Osteoblast (primary cell): Measurements from ENCODE around the gene FBXW11. TPM values are rescaled to one million over a fixed set of nuclear protein-coding genes. Genes with fewer than 3 reads are reported as not detected.

Experiments used
- DNase-seq: peaks from one replicate; pipeline ENCODE4 v3.0.0; 2011; ENCODE audit warnings: low spot score, mixed read lengths; ENCODE audit not compliant: insufficient read length; ENCODE audit errors: missing footprints
- H2AFZ ChIP-seq: 2 replicates; pipeline ENCODE4 v1.6.0; 2011; ENCODE audit warnings: mild to moderate bottlenecking, low read length
- H3K27ac ChIP-seq: 2 replicates; pipeline ENCODE4 v1.5.1; 2011; ENCODE audit warnings: mild to moderate bottlenecking, low read depth, low read length, moderate library complexity
- H3K27me3 ChIP-seq: 2 replicates; pipeline ENCODE4 v1.6.0; 2012; ENCODE audit warnings: mild to moderate bottlenecking, control low read depth, inconsistent platforms, low read length, moderate library complexity; ENCODE audit not compliant: insufficient read depth
- H3K36me3 ChIP-seq: 2 replicates; pipeline ENCODE4 v1.5.1; 2011; ENCODE audit warnings: mild to moderate bottlenecking, low read length, control low read depth, moderate library complexity; ENCODE audit not compliant: insufficient read depth
- H3K4me1 ChIP-seq: 2 replicates; pipeline ENCODE4 v1.5.1; 2011; ENCODE audit warnings: mild to moderate bottlenecking, low read length, control low read depth, moderate library complexity; ENCODE audit not compliant: insufficient read depth
- H3K4me2 ChIP-seq: 2 replicates; pipeline ENCODE4 v1.6.0; 2011; ENCODE audit warnings: mild to moderate bottlenecking, low read length; ENCODE audit not compliant: insufficient read depth
- H3K4me3 ChIP-seq: fragments of 200-600 bp; sonication (generic); 3 replicates; pipeline ENCODE4 v1.5.1; 2012; ENCODE audit warnings: mild to moderate bottlenecking, low read length, inconsistent platforms; ENCODE audit not compliant: insufficient read depth
- H3K79me2 ChIP-seq: 2 replicates; pipeline ENCODE4 v1.6.0; 2012; ENCODE audit warnings: mild to moderate bottlenecking, low read length, control low read depth, inconsistent platforms; ENCODE audit not compliant: insufficient read depth
- H3K9me3 ChIP-seq: 2 replicates; pipeline ENCODE4 v1.5.1; 2011; ENCODE audit warnings: low read depth, low read length, control low read depth
- H4K20me1 ChIP-seq: 2 replicates; pipeline ENCODE4 v1.6.0; 2012; ENCODE audit warnings: mild to moderate bottlenecking, low read length, control low read depth; ENCODE audit not compliant: insufficient read depth
- CTCF ChIP-seq: IDR thresholded peaks from 2 replicates; pipeline ENCODE4 v1.5.1; 2011; ENCODE audit warnings: mild to moderate bottlenecking, low read depth, low read length, moderate library complexity; ENCODE audit errors: extremely low read depth
- total RNA-seq: library from RNA; depleted of rRNA; stranded (reverse); fragments of >200 nt; gene quantifications from 2 replicates; pipeline ENCODE4 v1.2.3, GENCODE V29; 2012

Gene FBXW11
- total RNA-seq, 1 donor = 76.7 TPM

- Histone ChIP-seq H3K4me3 (no peak overlapping the region), H3K79me2 (peaks cover 83% of the 10 kb centered on the region), H3K4me1 (no peaks in the 10 kb centered on the region), H3K27ac (no peak overlapping the region), H4K20me1 (peaks cover 45% of the 10 kb centered on the region), H3K9me3 (no peaks in the 10 kb centered on the region), H3K27me3 (no peaks in the 10 kb centered on the region), H3K36me3 (peaks cover 3% of the 10 kb centered on the region), H2AFZ (no peak overlapping the region), H3K4me2 (no peak overlapping the region)
- no peak for DNase-seq
- TF ChIP-seq CTCF = no peak
Observed at GRCh38 chr5:171938358-171938757, 68.1 kb downstream of the FBXW11 start.

GRCh38 chr5:171937351-171937750, 69.1 kb downstream of the FBXW11 start:
- Histone ChIP-seq H3K27ac (no peak overlapping the region), H3K9me3 (no peaks in the 10 kb centered on the region), H3K27me3 (no peaks in the 10 kb centered on the region), H3K4me3 (no peak overlapping the region), H3K4me1 (no peaks in the 10 kb centered on the region), H3K79me2 (peaks cover 84% of the 10 kb centered on the region), H4K20me1 (peaks cover 45% of the 10 kb centered on the region), H3K36me3 (peaks cover 5% of the 10 kb centered on the region), H2AFZ (no peak overlapping the region), H3K4me2 (no peak overlapping the region)
- TF ChIP-seq CTCF = no peak
- no peak for DNase-seq

GRCh38 chr5:171934586-171934985, 71.9 kb downstream of the FBXW11 start:
- no peak overlapping the region for H3K4me3 ChIP-seq
- peaks cover 91% of the 10 kb centered on the region for H3K79me2 ChIP-seq
- H3K36me3 ChIP-seq = peaks cover 5% of the 10 kb centered on the region
- peaks cover 55% of the 10 kb centered on the region for H4K20me1 ChIP-seq
- H3K27ac ChIP-seq = no peak overlapping the region
- no peaks in the 10 kb centered on the region for H3K9me3 ChIP-seq
- no peaks in the 10 kb centered on the region for H3K27me3 ChIP-seq
- H3K4me2 ChIP-seq = no peak overlapping the region
- no peak for DNase-seq
- H2AFZ ChIP-seq = no peak overlapping the region
- no peaks in the 10 kb centered on the region for H3K4me1 ChIP-seq
- no peak for TF ChIP-seq CTCF

- H3K27me3 ChIP-seq = no peaks in the 10 kb centered on the region
- no peak for DNase-seq
- H3K79me2 ChIP-seq = peaks cover 89% of the 10 kb centered on the region
- H3K4me1 ChIP-seq = no peaks in the 10 kb centered on the region
- H3K4me3 ChIP-seq = no peak overlapping the region
- peaks cover 3% of the 10 kb centered on the region for H3K36me3 ChIP-seq
- H4K20me1 ChIP-seq = peaks cover 60% of the 10 kb centered on the region
- no peak for TF ChIP-seq CTCF
- H3K9me3 ChIP-seq = no peaks in the 10 kb centered on the region
- no peak overlapping the region for H3K27ac ChIP-seq
- no peak overlapping the region for H2AFZ ChIP-seq
- no peak overlapping the region for H3K4me2 ChIP-seq
Observed at GRCh38 chr5:171931163-171931562, 75.3 kb downstream of the FBXW11 start.
